Measurements from ENCODE around the gene TMEM245.

TMEM245 gene

GRCh38 chr9:109083813-109084405 is 35.8 kb downstream of the TMEM245 start:
- no peak for TF ChIP-seq CTCF (conservative IDR thresholded peaks at IDR 0.05; ENCODE audit: low read depth)
- CTCF ChIA-PET = no interaction called here
- H3K27ac ChIP-seq = no peak overlapping the region
- POLR2A ChIA-PET (ENCODE audit: low non-redundant PET) = no interaction called here
- no peak for DNase-seq (ENCODE audit: low spot score)

GRCh38 chr9:109083141-109083540 is 36.6 kb downstream of the TMEM245 start:
- no peak for DNase-seq (ENCODE audit: low spot score)
- H3K27ac ChIP-seq = no peak overlapping the region
- CTCF ChIA-PET = no interaction called here
- TF ChIP-seq CTCF (conservative IDR thresholded peaks at IDR 0.05; ENCODE audit: low read depth) = no peak
- POLR2A ChIA-PET (ENCODE audit: low non-redundant PET) = no interaction called here

- H3K27ac ChIP-seq = no peak overlapping the region
- no peak for DNase-seq (ENCODE audit: low spot score)
- ChIA-PET CTCF (interaction anchor here (1.0 to 2.7 kb wide), 3 partner anchors 36 to 247 kb away, joined by 3 to 8 read pairs (median 3); no protein-coding TSS in a partner anchor), POLR2A (ENCODE audit: low non-redundant PET) (interaction anchor here (0.6 kb wide), 1 partner anchor 38 kb away, joined by 3 read pairs; no protein-coding TSS in a partner anchor)
- TF ChIP-seq CTCF (conservative IDR thresholded peaks at IDR 0.05; ENCODE audit: low read depth) = no peak
These were observed 37.6 kb downstream of the TMEM245 start for GRCh38 chr9:109082091-109082620.

GRCh38 chr9:109074236-109074889 is 45.4 kb downstream of the TMEM245 start:
- no peak overlapping the region for H3K27ac ChIP-seq
- TF ChIP-seq CTCF (conservative IDR thresholded peaks at IDR 0.05; ENCODE audit: low read depth) = no peak
- POLR2A ChIA-PET (ENCODE audit: low non-redundant PET) = no interaction called here
- CTCF ChIA-PET = no interaction called here
- DNase-seq (ENCODE audit: low spot score) = no peak

- no peak overlapping the region for H3K27ac ChIP-seq
- CTCF ChIA-PET = no interaction called here
- TF ChIP-seq CTCF (conservative IDR thresholded peaks at IDR 0.05; ENCODE audit: low read depth) = no peak
- no peak for DNase-seq (ENCODE audit: low spot score)
- POLR2A ChIA-PET (ENCODE audit: low non-redundant PET) = no interaction called here
These were observed 46.8 kb downstream of the TMEM245 start for GRCh38 chr9:109072821-109073435.

GRCh38 chr9:109072133-109072692 is 47.5 kb downstream of the TMEM245 start:
- H3K27ac ChIP-seq = no peak overlapping the region
- POLR2A ChIA-PET (ENCODE audit: low non-redundant PET) = no interaction called here
- CTCF ChIA-PET = interaction anchor here (0.5 to 0.7 kb wide), 2 partner anchors 8 to 67 kb away, joined by 3 to 5 read pairs; no protein-coding TSS in a partner anchor
- no peak for DNase-seq (ENCODE audit: low spot score)
- TF ChIP-seq CTCF (conservative IDR thresholded peaks at IDR 0.05; ENCODE audit: low read depth) = no peak

Measured in RWPE1 (cell line).